HEK293 (cell line): Measurements from ENCODE around the gene GAD1.

Experiments used
- CTCF ChIA-PET: fragments of 350-600 bp; formaldehyde crosslinking; extraction: SDS; loops from one replicate; lab custom pipeline; 2021; ENCODE audit warnings: antibody characterized with exemption; lab: Yijun Ruan, JAX
- POLR2A ChIA-PET: fragments of 300-600 bp; formaldehyde crosslinking; extraction: SDS; loops from one replicate; lab custom pipeline; 2020; ENCODE audit warnings: antibody characterized with exemption, inconsistent platforms; lab: Yijun Ruan, JAX
- H3K27ac ChIP-seq: fragments of 200-500 bp; sonication (Bioruptor generic); 2 replicates; pipeline ENCODE4 v1.5.1; 2014; ENCODE audit warnings: low read depth, low read length, control low read depth, inconsistent platforms; ENCODE audit errors: extremely low read depth
- H3K36me3 ChIP-seq, 2 experiments: fragments of 200-500 bp in 1 of 2; sonication (Bioruptor generic) in 1 of 2; 1 replicate in 1 of 2; 2 replicates in 1 of 2; pipeline ENCODE4 v1.5.1; 2014 to 2017; ENCODE audit warnings: inconsistent platforms in 2 of 2, low read length in 2 of 2; ENCODE audit not compliant: control insufficient read depth in 2 of 2, insufficient read depth in 1 of 2
- H3K4me1 ChIP-seq: fragments of 200-500 bp; sonication (Bioruptor generic); 2 replicates; pipeline ENCODE4 v1.5.1; 2014; ENCODE audit warnings: mild to moderate bottlenecking, low read length, inconsistent platforms; ENCODE audit not compliant: control insufficient read depth, insufficient read depth
- H3K4me3 ChIP-seq: 2 replicates; pipeline ENCODE4 v1.5.1; 2011; ENCODE audit warnings: low read depth, mild to moderate bottlenecking, control low read depth, low read length, moderate library complexity
- H3K9me3 ChIP-seq: fragments of 200-500 bp; sonication (Bioruptor generic); 2 replicates; pipeline ENCODE4 v1.5.1; 2014; ENCODE audit warnings: low read depth, low read length, inconsistent platforms; ENCODE audit not compliant: control insufficient read depth, insufficient read depth
- OVOL3 ChIP-seq: fragments of 450-650 bp; formaldehyde crosslinking; IDR thresholded peaks from 2 replicates; pipeline ENCODE4 v1.5.1; 2016; ENCODE audit warnings: missing biosample characterization, missing genetic modification characterization
- ZBTB20 ChIP-seq: fragments of 450-650 bp; formaldehyde crosslinking; IDR thresholded peaks from 2 replicates; pipeline ENCODE4 v1.5.1; 2016; ENCODE audit warnings: missing biosample characterization, missing genetic modification characterization
- ZBTB48 ChIP-seq: fragments of 450-650 bp; formaldehyde crosslinking; IDR thresholded peaks from 2 replicates; pipeline ENCODE4 v1.5.1; 2016; ENCODE audit warnings: missing biosample characterization, missing genetic modification characterization
- ZNF112 ChIP-seq: fragments of 450-650 bp; formaldehyde crosslinking; IDR thresholded peaks from 2 replicates; pipeline ENCODE4 v1.5.0; 2017; ENCODE audit warnings: missing biosample characterization, missing genetic modification characterization
- ZNF266 ChIP-seq: fragments of 450-650 bp; formaldehyde crosslinking; IDR thresholded peaks from 2 replicates; pipeline ENCODE4 v1.5.1; 2016; ENCODE audit warnings: missing biosample characterization, missing genetic modification characterization, low read depth
- ZNF292 ChIP-seq: fragments of 450-650 bp; formaldehyde crosslinking; IDR thresholded peaks from 2 replicates; pipeline ENCODE4 v1.5.1; 2016; ENCODE audit warnings: low read depth, missing biosample characterization, missing genetic modification characterization, borderline replicate concordance
- ZNF302 ChIP-seq: fragments of 450-650 bp; formaldehyde crosslinking; IDR thresholded peaks from 2 replicates; pipeline ENCODE4 v1.5.1; 2016; ENCODE audit warnings: missing biosample characterization, missing genetic modification characterization, low read depth
- ZNF549 ChIP-seq: fragments of 450-650 bp; IDR thresholded peaks from 2 replicates; pipeline ENCODE4 v1.5.1; 2018; ENCODE audit warnings: missing biosample characterization, missing genetic modification characterization, mild to moderate bottlenecking, inconsistent platforms, moderate library complexity
- ZNF571 ChIP-seq: fragments of 450-650 bp; formaldehyde crosslinking; IDR thresholded peaks from 2 replicates; pipeline ENCODE4 v1.5.0; 2017; ENCODE audit warnings: missing biosample characterization, missing genetic modification characterization
- ZNF585B ChIP-seq: fragments of 450-650 bp; formaldehyde crosslinking; IDR thresholded peaks from 2 replicates; pipeline ENCODE4 v1.5.1; 2016; ENCODE audit warnings: missing biosample characterization, missing genetic modification characterization
- ZNF623 ChIP-seq: fragments of 450-650 bp; formaldehyde crosslinking; IDR thresholded peaks from 2 replicates; pipeline ENCODE4 v1.5.1; 2016; ENCODE audit warnings: missing biosample characterization, missing genetic modification characterization
- ZNF670 ChIP-seq: fragments of 450-650 bp; formaldehyde crosslinking; IDR thresholded peaks from 2 replicates; pipeline ENCODE4 v1.5.1; 2016; ENCODE audit warnings: missing biosample characterization, missing genetic modification characterization, low read depth
- ZNF768 ChIP-seq: fragments of 450-650 bp; formaldehyde crosslinking; IDR thresholded peaks from 2 replicates; pipeline ENCODE4 v1.5.1; 2018; ENCODE audit warnings: missing biosample characterization, mild to moderate bottlenecking, missing genetic modification characterization
- ZNF777 ChIP-seq: fragments of 450-650 bp; formaldehyde crosslinking; IDR thresholded peaks from 2 replicates; pipeline ENCODE4 v1.5.1; 2017; ENCODE audit warnings: missing biosample characterization, missing genetic modification characterization, borderline replicate concordance
- TF ChIP-seq, protein P1 (sequence below): fragments of 450-650 bp; IDR thresholded peaks from 2 replicates; pipeline ENCODE4 v1.5.1; 2018; ENCODE audit warnings: missing biosample characterization, mild to moderate bottlenecking, missing genetic modification characterization
- TF ChIP-seq, protein P2 (sequence below): fragments of 450-650 bp; formaldehyde crosslinking; IDR thresholded peaks from 2 replicates; pipeline ENCODE4 v1.5.1; 2016; ENCODE audit warnings: missing biosample characterization, missing genetic modification characterization, borderline replicate concordance
- TF ChIP-seq, protein P3 (sequence below): fragments of 450-650 bp; formaldehyde crosslinking; IDR thresholded peaks from 2 replicates; pipeline ENCODE4 v1.5.1; 2016; ENCODE audit warnings: missing biosample characterization, missing genetic modification characterization

GAD1 gene

DNA sequence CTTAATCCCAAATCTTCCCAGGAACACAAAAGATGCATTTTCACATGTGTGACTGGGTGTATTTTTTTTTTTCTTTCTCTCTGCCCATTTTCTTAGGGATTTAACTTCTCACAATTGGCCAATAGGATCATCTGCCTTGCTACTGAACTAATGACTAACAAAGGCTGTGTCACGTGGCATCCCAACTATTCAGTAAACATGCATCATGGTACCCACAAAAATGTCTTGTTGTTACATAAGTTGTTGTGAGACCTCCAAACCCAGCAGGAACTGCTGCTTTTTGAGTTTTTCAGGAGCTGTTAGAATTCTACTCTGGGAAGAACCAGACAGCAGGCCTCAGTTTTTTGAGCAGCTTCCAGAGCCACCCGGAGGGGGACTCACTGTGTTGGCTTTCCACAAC, 31.9 kb downstream of the GAD1 start (continued):
- TF ChIP-seq, protein P1, sequence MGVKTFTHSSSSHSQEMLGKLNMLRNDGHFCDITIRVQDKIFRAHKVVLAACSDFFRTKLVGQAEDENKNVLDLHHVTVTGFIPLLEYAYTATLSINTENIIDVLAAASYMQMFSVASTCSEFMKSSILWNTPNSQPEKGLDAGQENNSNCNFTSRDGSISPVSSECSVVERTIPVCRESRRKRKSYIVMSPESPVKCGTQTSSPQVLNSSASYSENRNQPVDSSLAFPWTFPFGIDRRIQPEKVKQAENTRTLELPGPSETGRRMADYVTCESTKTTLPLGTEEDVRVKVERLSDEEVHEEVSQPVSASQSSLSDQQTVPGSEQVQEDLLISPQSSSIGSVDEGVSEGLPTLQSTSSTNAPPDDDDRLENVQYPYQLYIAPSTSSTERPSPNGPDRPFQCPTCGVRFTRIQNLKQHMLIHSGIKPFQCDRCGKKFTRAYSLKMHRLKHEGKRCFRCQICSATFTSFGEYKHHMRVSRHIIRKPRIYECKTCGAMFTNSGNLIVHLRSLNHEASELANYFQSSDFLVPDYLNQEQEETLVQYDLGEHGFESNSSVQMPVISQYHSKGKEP: no peak
- TF ChIP-seq ZNF585B: no peak
- no peak for TF ChIP-seq ZBTB48 (tag by site-specific recombination)

DNA sequence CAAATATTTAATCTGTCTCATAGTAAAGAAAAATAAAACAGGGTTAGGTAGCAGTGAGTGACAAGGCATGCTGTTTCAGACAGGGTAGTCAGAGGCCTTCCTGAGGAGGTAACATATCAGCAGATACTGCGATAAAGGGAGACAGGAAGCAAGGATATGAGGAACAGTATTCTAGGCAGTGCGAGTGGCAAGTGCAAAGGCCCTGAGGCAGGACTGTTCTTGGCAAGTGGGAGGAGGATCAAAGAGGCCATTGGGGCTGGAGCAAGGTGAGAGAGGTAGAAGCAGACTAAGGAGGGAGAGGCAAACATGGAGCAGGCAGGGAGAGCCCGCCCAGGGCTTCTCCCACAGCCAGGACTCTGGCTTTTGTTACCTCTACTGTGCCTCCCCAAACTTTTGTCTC, 33.6 kb downstream of the GAD1 start:
- CTCF ChIA-PET: interaction anchor here (1.2 kb wide), 1 partner anchor 23 kb away, joined by 4 read pairs; no protein-coding TSS in a partner anchor
- no peak overlapping the region for H3K27ac ChIP-seq
- H3K36me3 ChIP-seq: peaks cover 18 to 25% of the 10 kb centered on the region in 2 experiments
- no peaks in the 10 kb centered on the region for H3K4me1 ChIP-seq
- POLR2A ChIA-PET: no interaction called here
- no peak overlapping the region for H3K4me3 ChIP-seq
- no peaks in the 10 kb centered on the region for H3K9me3 ChIP-seq
- TF ChIP-seq ZNF623 (tag by site-specific recombination) (peak; percentile 80), ZNF571 (no peak)

DNA sequence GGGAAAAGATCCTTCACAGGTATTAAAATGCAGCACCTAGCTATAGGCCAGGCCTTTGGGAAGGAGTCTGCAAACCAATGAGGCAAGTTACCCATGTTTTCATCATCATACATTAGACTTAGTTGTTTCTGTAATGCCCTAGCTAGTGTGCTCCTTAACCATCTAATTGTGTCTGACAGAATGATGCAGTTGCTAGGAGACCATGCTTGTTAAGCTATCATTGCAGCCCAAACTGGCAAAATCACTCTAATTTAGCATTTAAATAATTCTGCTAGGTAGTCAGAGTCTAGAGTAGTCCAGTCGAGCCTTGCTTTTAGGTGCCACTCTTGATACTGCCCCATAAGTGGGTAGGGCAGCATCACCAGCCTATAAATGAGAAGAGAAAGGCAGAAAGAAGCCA, 34.9 kb downstream of the GAD1 start:
- Histone ChIP-seq H3K27ac (no peak overlapping the region), H3K4me3 (no peak overlapping the region), H3K4me1 (no peaks in the 10 kb centered on the region), H3K9me3 (no peaks in the 10 kb centered on the region), H3K36me3 (peaks cover 22 to 30% of the 10 kb centered on the region in 2 experiments)
- ChIA-PET CTCF (no interaction called here), POLR2A (no interaction called here)
- TF ChIP-seq ZNF302 (tag by site-specific recombination) (no peak), ZNF670 (tag by site-specific recombination) (no peak), ZBTB20 (tag by site-specific recombination) (no peak), ZNF549 (tag by site-specific recombination) (no peak), ZNF777 (tag by site-specific recombination) (no peak), ZNF585B (no peak)

DNA sequence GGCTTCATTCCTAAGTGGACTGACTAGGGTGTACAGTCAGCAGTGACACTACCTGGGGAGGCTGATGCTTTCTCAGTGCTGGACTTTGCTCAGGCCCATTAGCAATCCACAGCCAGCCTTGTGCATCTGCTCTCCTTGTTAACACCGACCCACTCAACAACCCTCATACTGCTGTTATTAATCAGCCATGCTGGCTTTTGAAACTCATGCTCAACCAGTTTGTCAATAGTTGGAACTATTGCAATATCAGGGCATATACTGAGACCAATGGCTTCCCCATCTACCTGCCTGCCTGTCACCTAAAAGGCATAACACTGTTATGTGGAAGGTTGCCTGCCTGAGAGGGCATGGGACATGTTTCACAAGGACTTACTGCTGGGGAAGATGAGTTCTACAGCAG, 39.4 kb downstream of the GAD1 start:
- Histone ChIP-seq H3K36me3 (peaks cover 25 to 29% of the 10 kb centered on the region in 2 experiments), H3K4me3 (no peak overlapping the region), H3K27ac (no peak overlapping the region), H3K4me1 (no peaks in the 10 kb centered on the region), H3K9me3 (no peaks in the 10 kb centered on the region)
- ChIA-PET POLR2A (no interaction called here), CTCF (interaction anchor here (0.6 to 2.8 kb wide), 2 partner anchors 17 to 392 kb away, joined by 6 to 12 read pairs; no protein-coding TSS in a partner anchor)
- no peak for TF ChIP-seq ZNF302 (tag by site-specific recombination)
- TF ChIP-seq, protein P2, sequence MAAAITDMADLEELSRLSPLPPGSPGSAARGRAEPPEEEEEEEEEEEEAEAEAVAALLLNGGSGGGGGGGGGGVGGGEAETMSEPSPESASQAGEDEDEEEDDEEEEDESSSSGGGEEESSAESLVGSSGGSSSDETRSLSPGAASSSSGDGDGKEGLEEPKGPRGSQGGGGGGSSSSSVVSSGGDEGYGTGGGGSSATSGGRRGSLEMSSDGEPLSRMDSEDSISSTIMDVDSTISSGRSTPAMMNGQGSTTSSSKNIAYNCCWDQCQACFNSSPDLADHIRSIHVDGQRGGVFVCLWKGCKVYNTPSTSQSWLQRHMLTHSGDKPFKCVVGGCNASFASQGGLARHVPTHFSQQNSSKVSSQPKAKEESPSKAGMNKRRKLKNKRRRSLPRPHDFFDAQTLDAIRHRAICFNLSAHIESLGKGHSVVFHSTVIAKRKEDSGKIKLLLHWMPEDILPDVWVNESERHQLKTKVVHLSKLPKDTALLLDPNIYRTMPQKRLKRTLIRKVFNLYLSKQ (tag by site-specific recombination): no peak
- TF ChIP-seq, protein P3, sequence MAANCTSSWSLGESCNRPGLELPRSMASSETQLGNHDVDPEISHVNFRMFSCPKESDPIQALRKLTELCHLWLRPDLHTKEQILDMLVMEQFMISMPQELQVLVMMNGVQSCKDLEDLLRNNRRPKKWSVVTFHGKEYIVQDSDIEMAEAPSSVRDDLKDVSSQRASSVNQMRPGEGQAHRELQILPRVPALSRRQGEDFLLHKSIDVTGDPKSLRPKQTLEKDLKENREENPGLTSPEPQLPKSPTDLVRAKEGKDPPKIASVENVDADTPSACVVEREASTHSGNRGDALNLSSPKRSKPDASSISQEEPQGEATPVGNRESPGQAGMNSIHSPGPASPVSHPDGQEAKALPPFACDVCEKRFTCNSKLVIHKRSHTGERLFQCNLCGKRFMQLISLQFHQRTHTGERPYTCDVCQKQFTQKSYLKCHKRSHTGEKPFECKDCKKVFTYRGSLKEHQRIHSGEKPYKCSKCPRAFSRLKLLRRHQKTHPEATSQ (tag by site-specific recombination): no peak
- TF ChIP-seq OVOL3 (tag by site-specific recombination): no peak
- no peak for TF ChIP-seq ZNF549 (tag by site-specific recombination)
- TF ChIP-seq ZNF292 (tag by site-specific recombination): no peak
- TF ChIP-seq ZNF670 (tag by site-specific recombination): no peak
- TF ChIP-seq ZNF112 (tag by site-specific recombination): no peak
- no peak for TF ChIP-seq ZNF768 (tag by site-specific recombination)
- TF ChIP-seq ZNF266 (tag by site-specific recombination): no peak
